Dedifferentiated amniotic fluid mesenchymal stem cell (primary cell): ENCODE measurements around the gene MYBPC2.
"Not testable (repeated sequence)": the region's sequence is repeated elsewhere in the genome, so short reads cannot be mapped to it uniquely, and the experiment has no call there.

ENCODE experiments used
- DNase-seq: peaks from one replicate; pipeline ENCODE4 v3.0.0-alpha.2; 2016; ENCODE audit errors: extremely low spot score

Gene MYBPC2

GRCh38 chr19:50459067-50459456, 26.4 kb downstream of the MYBPC2 start:
- no peak for DNase-seq

- DNase-seq, result no peak
Observed at GRCh38 chr19:50459638-50460037, 26.9 kb downstream of the MYBPC2 start.

GRCh38 chr19:50460161-50460765, 27.6 kb downstream of the MYBPC2 start:
- DNase-seq, result no peak

GRCh38 chr19:50461066-50461875, 28.6 kb downstream of the MYBPC2 start:
- DNase-seq, result peak; percentile 65

- DNase-seq, result no peak
Observed at GRCh38 chr19:50462970-50463369, 30.3 kb downstream of the MYBPC2 start.

- DNase-seq, result no peak
Observed at GRCh38 chr19:50464348-50464747, 31.7 kb downstream of the MYBPC2 start.

- no peak for DNase-seq
Observed at GRCh38 chr19:50465000-50465399, 32.3 kb downstream of the MYBPC2 start.

- no peak for DNase-seq
Observed at GRCh38 chr19:50465986-50466705, 33.5 kb downstream of the MYBPC2 start.

- no peak for DNase-seq
Observed at GRCh38 chr19:50466706-50467039, 34.0 kb downstream of the MYBPC2 start.

- no peak for DNase-seq
Observed at GRCh38 chr19:50467566-50467965, 34.9 kb downstream of the MYBPC2 start.

- DNase-seq, result no peak
Observed at GRCh38 chr19:50468818-50469217, 36.1 kb downstream of the MYBPC2 start.

GRCh38 chr19:50473336-50473735, 40.6 kb downstream of the MYBPC2 start:
- not testable (repeated sequence) for DNase-seq

GRCh38 chr19:50475101-50475568, 42.4 kb downstream of the MYBPC2 start:
- no peak for DNase-seq

- DNase-seq, result no peak
Observed at GRCh38 chr19:50475736-50476223, 43.1 kb downstream of the MYBPC2 start.

- DNase-seq, result peak; percentile 61
Observed at GRCh38 chr19:50476224-50476906, 43.7 kb downstream of the MYBPC2 start, which contains the start of the genes EMC10 and GARIN5A. TSS of gene EMC10 (plus strand) at chr19:50476507. CDS start at chr19:50476545, 38 bp downstream. TSS of gene GARIN5A (minus strand) at chr19:50476848. CDS start at chr19:50476388, 460 bp downstream.

- no peak for DNase-seq
Observed at GRCh38 chr19:50476907-50477238, 44.2 kb downstream of the MYBPC2 start.

- DNase-seq, result no peak
Observed at GRCh38 chr19:50477751-50478515, 45.2 kb downstream of the MYBPC2 start.

GRCh38 chr19:50478901-50479715, 46.4 kb downstream of the MYBPC2 start:
- no peak for DNase-seq

GRCh38 chr19:50479761-50480251, 47.1 kb downstream of the MYBPC2 start:
- DNase-seq, result no peak
